ENCODE results near the gene GLCCI1. TPM values are rescaled to one million over a fixed set of nuclear protein-coding genes. Genes with fewer than 3 reads are reported as not detected.
A peak's percentile ranks its signal among the peaks of the same experiment; 100 is the strongest.

GLCCI1 gene
- total and polyA plus RNA-seq, 10 donors = 9.1 to 53.2 (median 42.6) TPM

DNA sequence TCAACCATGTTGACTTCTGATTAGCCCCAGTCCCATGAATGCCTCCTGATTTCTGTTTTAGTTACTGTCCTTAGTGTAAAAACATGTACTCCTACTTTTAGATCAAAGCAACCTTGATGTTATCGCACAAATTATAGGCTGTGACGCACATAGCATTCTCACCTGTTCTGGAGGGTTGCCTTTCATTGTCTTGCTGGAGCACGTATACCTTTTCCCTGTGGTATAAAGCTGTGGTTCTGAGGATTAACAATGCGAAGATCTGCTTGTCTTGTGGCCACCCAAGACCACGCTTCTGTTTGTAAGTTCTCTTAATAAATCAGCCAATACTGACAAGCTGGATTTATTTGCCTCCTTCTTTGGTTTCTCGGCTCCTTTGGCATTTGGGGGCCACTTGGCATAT lies 30.1 kb upstream of the GLCCI1 start:
- intact Hi-C loops (cut with DNase I; ENCODE audit: low total_unique reads) = no loop called here
- TF ChIP-seq CTCF (IDR thresholded peaks at IDR 0.05 in 8 of 11, conservative IDR thresholded peaks at IDR 0.05 in 3 of 11) (no peak), POLR2A (IDR thresholded peaks at IDR 0.05) (no peak), POLR2AphosphoS5 (IDR thresholded peaks at IDR 0.05) (no peak)
- H3K27me3 ChIP-seq (replicated peaks in 1 of 7) = no peaks in the 10 kb centered on the region
- 86 to 95% (median 94%) methylated on average over 6 of the region's 6 CpGs for WGBS, 5 donors
- H3K4me3 ChIP-seq = no peak overlapping the region
- H3K27ac ChIP-seq = no peak overlapping the region
- H3K4me1 ChIP-seq = peaks cover 0 to 8% (median 0%) of the 10 kb centered on the region in 6 donors
- no peaks in the 10 kb centered on the region for H3K36me3 ChIP-seq
- DNase-seq = no peak
- no peaks in the 10 kb centered on the region for H3K9me3 ChIP-seq

- H3K4me1 ChIP-seq = peaks cover 0 to 32% (median 21%) of the 10 kb centered on the region in 6 donors
- H3K9me3 ChIP-seq = no peaks in the 10 kb centered on the region
- no peak for DNase-seq
- H3K27me3 ChIP-seq (replicated peaks in 1 of 7) = no peaks in the 10 kb centered on the region
- no peak for TF ChIP-seq CTCF (IDR thresholded peaks at IDR 0.05 in 8 of 11, conservative IDR thresholded peaks at IDR 0.05 in 3 of 11)
- TF ChIP-seq POLR2A (IDR thresholded peaks at IDR 0.05) = no peak
- TF ChIP-seq POLR2AphosphoS5 (IDR thresholded peaks at IDR 0.05) = no peak
- H3K27ac ChIP-seq = peak overlapping the region; percentile 1 to 83 (median 64)
- H3K36me3 ChIP-seq = no peaks in the 10 kb centered on the region
- no peak overlapping the region for H3K4me3 ChIP-seq
- intact Hi-C loops (cut with DNase I; ENCODE audit: low total_unique reads) = loop anchor here (10.0 kb wide), 1 partner anchor 69 kb away; no protein-coding TSS in a partner anchor
- WGBS, 5 donors = 68 to 84% (median 73%) methylated on average over 1 of the region's 1 CpG
Observed at GRCh38 chr7:7943951-7944350, 24.6 kb upstream of the GLCCI1 start.

DNA sequence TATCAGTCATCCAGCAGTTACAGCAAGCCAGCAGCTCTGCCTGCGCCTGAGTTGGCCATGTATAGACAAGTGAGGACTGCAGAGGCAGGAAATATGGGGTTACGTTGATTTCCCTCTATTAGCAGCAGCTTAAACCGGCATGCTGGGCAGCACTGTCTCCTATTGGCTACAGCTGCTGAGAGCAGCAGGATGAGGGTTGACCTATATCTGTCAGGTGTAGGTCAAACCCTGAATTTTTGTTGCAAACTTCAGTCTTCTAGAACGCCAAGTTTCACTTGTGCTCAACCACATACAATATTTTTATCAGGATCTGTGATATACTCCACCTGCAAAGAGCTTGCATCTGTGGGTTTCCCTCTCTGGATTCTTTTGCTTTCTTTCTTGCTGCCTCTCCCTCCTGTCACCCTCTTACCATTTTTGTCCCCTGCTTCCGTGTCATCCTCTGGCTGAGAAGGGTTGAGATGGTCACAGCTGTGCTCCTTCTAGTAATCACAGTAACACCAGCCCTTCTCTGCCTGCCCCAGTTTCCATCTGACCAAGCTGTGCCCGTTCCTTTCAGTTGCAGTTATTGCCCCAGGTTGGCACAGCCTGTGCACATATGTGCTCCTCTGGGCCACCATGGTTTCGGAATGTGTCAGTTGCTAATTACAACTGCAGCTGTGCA lies 23.8 kb upstream of the GLCCI1 start:
- peak; percentile 86 for DNase-seq
- H3K36me3 ChIP-seq = no peaks in the 10 kb centered on the region
- no peaks in the 10 kb centered on the region for H3K27me3 ChIP-seq (replicated peaks in 1 of 7)
- TF ChIP-seq CTCF (IDR thresholded peaks at IDR 0.05 in 8 of 11, conservative IDR thresholded peaks at IDR 0.05 in 3 of 11) (no peak), POLR2AphosphoS5 (IDR thresholded peaks at IDR 0.05) (peak in 2 of 3 donors; percentile 54 to 56), POLR2A (IDR thresholded peaks at IDR 0.05) (no peak)
- intact Hi-C loops (cut with DNase I; ENCODE audit: low total_unique reads) = loop anchor here (10.0 kb wide), 1 partner anchor 70 kb away; no protein-coding TSS in a partner anchor
- peak overlapping the region; percentile 1 to 83 (median 64) for H3K27ac ChIP-seq
- peaks cover 0 to 32% (median 21%) of the 10 kb centered on the region in 6 donors for H3K4me1 ChIP-seq
- 26 to 39% (median 32%) methylated on average over 7 of the region's 7 CpGs for WGBS, 5 donors
- no peaks in the 10 kb centered on the region for H3K9me3 ChIP-seq
- peak overlapping the region in 5 of 8 donors; percentile 1 to 52 (median 4) for H3K4me3 ChIP-seq

DNA sequence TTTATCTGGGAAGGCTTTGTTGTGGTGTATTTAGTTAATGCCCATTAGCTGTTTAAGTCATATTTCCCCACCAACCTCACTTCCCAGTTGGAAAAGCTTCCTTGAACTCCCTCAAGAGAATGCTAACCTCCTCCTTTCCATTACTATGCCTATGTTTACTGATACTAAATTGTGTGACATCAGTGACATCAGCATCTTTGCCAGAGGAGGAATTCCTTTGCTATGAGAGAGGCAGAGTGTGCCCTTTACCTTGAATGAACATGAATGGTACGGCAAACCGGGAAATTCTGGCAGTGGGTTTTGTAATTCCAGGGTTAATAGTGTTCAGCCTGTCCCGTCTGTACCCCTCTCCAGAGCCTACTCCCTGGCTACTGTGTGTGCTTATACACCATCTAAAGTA lies 22.1 kb upstream of the GLCCI1 start:
- H3K9me3 ChIP-seq = peaks cover 0 to 8% (median 6%) of the 10 kb centered on the region in 8 donors
- H3K4me3 ChIP-seq = no peak overlapping the region
- intact Hi-C loops (cut with DNase I; ENCODE audit: low total_unique reads) = loop anchor here (10.0 kb wide), 1 partner anchor 72 kb away; no protein-coding TSS in a partner anchor
- peak overlapping the region in 3 of 8 donors; percentile 76 to 83 (median 80) for H3K27ac ChIP-seq
- H3K4me1 ChIP-seq = peaks cover 0 to 32% (median 21%) of the 10 kb centered on the region in 6 donors
- no peaks in the 10 kb centered on the region for H3K27me3 ChIP-seq (replicated peaks in 1 of 7)
- H3K36me3 ChIP-seq = no peaks in the 10 kb centered on the region
- no peak for DNase-seq
- WGBS, 5 donors = 95 to 100% (median 99%) methylated on average over 3 of the region's 3 CpGs
- no peak for TF ChIP-seq POLR2A (IDR thresholded peaks at IDR 0.05)
- no peak for TF ChIP-seq POLR2AphosphoS5 (IDR thresholded peaks at IDR 0.05)
- no peak for TF ChIP-seq CTCF (IDR thresholded peaks at IDR 0.05 in 8 of 11, conservative IDR thresholded peaks at IDR 0.05 in 3 of 11)

Data from spleen (tissue), 11 donors.